SJSA1 (cell line): ENCODE data around the gene MAN2A1. TPM values are rescaled to one million over a fixed set of nuclear protein-coding genes. Genes with fewer than 3 reads are reported as not detected.
"Not testable (repeated sequence)": the region's sequence is repeated elsewhere in the genome, so short reads cannot be mapped to it uniquely, and the experiment has no call there.

Source experiments
- DNase-seq, 2 experiments: peaks; one replicate each; pipeline ENCODE4 v3.0.0-alpha.2; 2015 to 2020; ENCODE audit warnings: low spot score in 2 of 2, low read depth in 1 of 2
- H3K27ac ChIP-seq: fragments of 250-450 bp; sonication (Bioruptor Pico); 2 replicates; pipeline ENCODE4 v1.5.1; 2020; ENCODE audit warnings: mild to moderate bottlenecking, moderate library complexity
- H3K27me3 ChIP-seq: fragments of 250-450 bp; sonication (Bioruptor Pico); replicated peaks from 2 replicates; pipeline ENCODE4 v1.5.1; 2020; ENCODE audit warnings: mild to moderate bottlenecking, moderate library complexity
- H3K36me3 ChIP-seq: fragments of 250-450 bp; sonication (Bioruptor Pico); 2 replicates; pipeline ENCODE4 v1.5.1; 2020; ENCODE audit warnings: mild to moderate bottlenecking
- H3K4me1 ChIP-seq: fragments of 250-450 bp; sonication (Bioruptor Pico); replicated peaks from 2 replicates; pipeline ENCODE4 v1.6.1; 2021; ENCODE audit warnings: mild to moderate bottlenecking
- H3K4me3 ChIP-seq: fragments of 250-450 bp; sonication (Bioruptor Pico); 2 replicates; pipeline ENCODE4 v1.5.1; 2020; ENCODE audit warnings: mild to moderate bottlenecking
- H3K9me3 ChIP-seq: fragments of 250-450 bp; sonication (Bioruptor Pico); replicated peaks from 2 replicates; pipeline ENCODE4 v1.5.1; 2020; ENCODE audit warnings: mild to moderate bottlenecking
- total RNA-seq: library from RNA; depleted of rRNA; stranded (reverse); fragments of >200 nt; shearing (Covaris generic); gene quantifications from 2 replicates; pipeline ENCODE4 v1.2.3, GENCODE V29; 2014

Gene MAN2A1
- total RNA-seq, 1 experiment from 2014 or later = 112 TPM

GRCh38 chr5:109866051-109866450 is 176.3 kb downstream of the MAN2A1 start:
- no peaks in the 10 kb centered on the region for H3K27me3 ChIP-seq
- H3K4me1 ChIP-seq = peaks cover 56% of the 10 kb centered on the region
- H3K36me3 ChIP-seq = peaks cover 52% of the 10 kb centered on the region
- H3K9me3 ChIP-seq = no peaks in the 10 kb centered on the region
- DNase-seq = peak; percentile 64 to 79
- H3K27ac ChIP-seq = peak overlapping the region; percentile 83
- H3K4me3 ChIP-seq = no peak overlapping the region

GRCh38 chr5:109868737-109869136 is 179.0 kb downstream of the MAN2A1 start:
- Histone ChIP-seq H3K27ac (no peak overlapping the region), H3K27me3 (no peaks in the 10 kb centered on the region), H3K36me3 (peaks cover 32% of the 10 kb centered on the region), H3K4me3 (no peak overlapping the region), H3K4me1 (peaks cover 36% of the 10 kb centered on the region), H3K9me3 (no peaks in the 10 kb centered on the region)
- DNase-seq = no peak

- H3K4me3 ChIP-seq = no peak overlapping the region
- H3K36me3 ChIP-seq = peaks cover 5% of the 10 kb centered on the region; the same call in 1 of the 2 replicates
- no peaks in the 10 kb centered on the region for H3K9me3 ChIP-seq
- H3K27me3 ChIP-seq = no peaks in the 10 kb centered on the region
- no peak for DNase-seq
- H3K27ac ChIP-seq = no peak overlapping the region
- no peaks in the 10 kb centered on the region for H3K4me1 ChIP-seq
Observed at GRCh38 chr5:109873687-109874086, 184.0 kb downstream of the MAN2A1 start.

GRCh38 chr5:109874108-109874507 is 184.4 kb downstream of the MAN2A1 start:
- H3K4me1 ChIP-seq = no peaks in the 10 kb centered on the region
- no peak for DNase-seq
- H3K36me3 ChIP-seq = peaks cover under 1% of the 10 kb centered on the region; the same call in 1 of the 2 replicates
- no peak overlapping the region for H3K4me3 ChIP-seq
- H3K9me3 ChIP-seq = no peaks in the 10 kb centered on the region
- no peak overlapping the region for H3K27ac ChIP-seq
- H3K27me3 ChIP-seq = no peaks in the 10 kb centered on the region

GRCh38 chr5:109876030-109876725 is 186.5 kb downstream of the MAN2A1 start:
- Histone ChIP-seq H3K27me3 (no peaks in the 10 kb centered on the region), H3K36me3 (no peaks in the 10 kb centered on the region), H3K9me3 (no peaks in the 10 kb centered on the region), H3K4me3 (no peak overlapping the region), H3K4me1 (no peaks in the 10 kb centered on the region), H3K27ac (no peak overlapping the region)
- no peak for DNase-seq

GRCh38 chr5:109876941-109877669 is 187.4 kb downstream of the MAN2A1 start:
- no peak for DNase-seq
- no peaks in the 10 kb centered on the region for H3K36me3 ChIP-seq
- no peaks in the 10 kb centered on the region for H3K4me1 ChIP-seq
- H3K9me3 ChIP-seq = no peaks in the 10 kb centered on the region
- no peaks in the 10 kb centered on the region for H3K27me3 ChIP-seq
- H3K27ac ChIP-seq = no peak overlapping the region
- no peak overlapping the region for H3K4me3 ChIP-seq

GRCh38 chr5:109877670-109878045 is 187.9 kb downstream of the MAN2A1 start:
- H3K27ac ChIP-seq = no peak overlapping the region
- no peaks in the 10 kb centered on the region for H3K4me1 ChIP-seq
- H3K9me3 ChIP-seq = no peaks in the 10 kb centered on the region
- no peaks in the 10 kb centered on the region for H3K27me3 ChIP-seq
- H3K36me3 ChIP-seq = no peaks in the 10 kb centered on the region
- H3K4me3 ChIP-seq = no peak overlapping the region
- no peak for DNase-seq

- H3K36me3 ChIP-seq = no peaks in the 10 kb centered on the region
- no peaks in the 10 kb centered on the region for H3K4me1 ChIP-seq
- no peak for DNase-seq
- H3K27me3 ChIP-seq = no peaks in the 10 kb centered on the region
- H3K9me3 ChIP-seq = no peaks in the 10 kb centered on the region
- no peak overlapping the region for H3K4me3 ChIP-seq
- H3K27ac ChIP-seq = no peak overlapping the region
Observed at GRCh38 chr5:109878887-109879286, 189.2 kb downstream of the MAN2A1 start.

GRCh38 chr5:109880907-109881685 is 191.4 kb downstream of the MAN2A1 start:
- no peaks in the 10 kb centered on the region for H3K36me3 ChIP-seq
- DNase-seq = no peak
- no peak overlapping the region for H3K27ac ChIP-seq
- no peaks in the 10 kb centered on the region for H3K27me3 ChIP-seq
- no peak overlapping the region for H3K4me3 ChIP-seq
- H3K4me1 ChIP-seq = no peaks in the 10 kb centered on the region
- H3K9me3 ChIP-seq = no peaks in the 10 kb centered on the region

GRCh38 chr5:109882546-109882945 is 192.8 kb downstream of the MAN2A1 start:
- Histone ChIP-seq H3K27me3 (no peaks in the 10 kb centered on the region), H3K36me3 (no peaks in the 10 kb centered on the region), H3K4me1 (no peaks in the 10 kb centered on the region), H3K4me3 (no peak overlapping the region), H3K9me3 (no peaks in the 10 kb centered on the region), H3K27ac (no peak overlapping the region)
- no peak for DNase-seq

- Histone ChIP-seq H3K4me1 (no peaks in the 10 kb centered on the region), H3K9me3 (no peaks in the 10 kb centered on the region), H3K27ac (no peak overlapping the region), H3K27me3 (no peaks in the 10 kb centered on the region), H3K36me3 (no peaks in the 10 kb centered on the region), H3K4me3 (no peak overlapping the region)
- DNase-seq = no peak
Observed at GRCh38 chr5:109884676-109885075, 194.9 kb downstream of the MAN2A1 start.

- Histone ChIP-seq H3K9me3 (no peaks in the 10 kb centered on the region), H3K27me3 (no peaks in the 10 kb centered on the region), H3K4me1 (no peaks in the 10 kb centered on the region), H3K36me3 (no peaks in the 10 kb centered on the region), H3K4me3 (no peak overlapping the region), H3K27ac (no peak overlapping the region)
- no peak for DNase-seq
Observed at GRCh38 chr5:109885205-109885604, 195.5 kb downstream of the MAN2A1 start.

GRCh38 chr5:109888989-109889388 is 199.3 kb downstream of the MAN2A1 start:
- H3K36me3 ChIP-seq = no peaks in the 10 kb centered on the region
- no peaks in the 10 kb centered on the region for H3K27me3 ChIP-seq
- no peak for DNase-seq
- H3K4me3 ChIP-seq = no peak overlapping the region
- H3K9me3 ChIP-seq = no peaks in the 10 kb centered on the region
- H3K4me1 ChIP-seq = no peaks in the 10 kb centered on the region
- H3K27ac ChIP-seq = no peak overlapping the region

GRCh38 chr5:109893271-109893670 is 203.5 kb downstream of the MAN2A1 start:
- H3K4me3 ChIP-seq, H3K27ac ChIP-seq, H3K9me3 ChIP-seq, DNase-seq, H3K36me3 ChIP-seq, H3K27me3 ChIP-seq, H3K4me1 ChIP-seq: not testable (repeated sequence)
